Coronary artery (tissue), 2 donors: ENCODE data around the gene SLIRP.

Experiments
- DNase-seq: peaks from one replicate; pipeline ENCODE4 v3.0.0-alpha.2; 2017; ENCODE audit warnings: low spot score
- H3K27ac ChIP-seq, 2 donors: fragments of 200-600 bp; sonication (generic); one replicate each; pipeline ENCODE4 v1.5.1; 2016 to 2019
- H3K4me3 ChIP-seq: fragments of 200-600 bp; sonication (generic); 2 replicates; pipeline ENCODE4 v1.5.1; 2016; ENCODE audit warnings: mild to moderate bottlenecking, moderate library complexity
- CTCF ChIP-seq: fragments of 200-600 bp; sonication (generic); IDR thresholded peaks from one replicate; pipeline ENCODE4 v1.5.1; 2019; ENCODE audit warnings: antibody characterized with exemption

The SLIRP gene

GRCh38 chr14:77763316-77763715 is 55.4 kb downstream of the SLIRP start:
- DNase-seq = no peak
- no peak for TF ChIP-seq CTCF
- H3K4me3 ChIP-seq = no peak overlapping the region
- H3K27ac ChIP-seq = no peak overlapping the region

GRCh38 chr14:77763978-77764377 is 56.1 kb downstream of the SLIRP start:
- no peak for DNase-seq

More at GRCh38 chr14:77763978-77764377, 56.1 kb downstream of the SLIRP start:
- no peak for TF ChIP-seq CTCF
- Histone ChIP-seq H3K4me3 (no peak overlapping the region), H3K27ac (no peak overlapping the region)
